ENCODE data around the gene MSMO1.

The MSMO1 gene

DNA sequence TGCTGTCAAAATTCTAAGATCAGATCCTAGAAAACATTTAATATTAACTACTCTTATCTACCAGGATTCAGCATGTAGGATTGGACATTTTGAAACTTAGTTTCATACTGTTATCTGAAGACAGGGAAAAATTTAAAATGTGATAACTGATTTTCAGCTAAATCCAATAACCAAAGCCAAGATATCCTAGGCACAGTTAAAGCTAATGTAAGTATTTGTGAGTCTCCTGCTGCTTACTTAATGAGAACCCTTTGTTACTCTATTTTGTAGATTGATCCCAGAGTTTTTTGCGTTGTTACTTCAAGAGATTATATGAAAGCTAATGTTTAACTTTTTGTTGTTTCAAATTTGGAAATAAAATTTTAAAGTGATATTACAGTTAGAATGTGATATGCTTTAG lies 53.3 kb downstream of the MSMO1 start:
- TF ChIP-seq, protein P1, sequence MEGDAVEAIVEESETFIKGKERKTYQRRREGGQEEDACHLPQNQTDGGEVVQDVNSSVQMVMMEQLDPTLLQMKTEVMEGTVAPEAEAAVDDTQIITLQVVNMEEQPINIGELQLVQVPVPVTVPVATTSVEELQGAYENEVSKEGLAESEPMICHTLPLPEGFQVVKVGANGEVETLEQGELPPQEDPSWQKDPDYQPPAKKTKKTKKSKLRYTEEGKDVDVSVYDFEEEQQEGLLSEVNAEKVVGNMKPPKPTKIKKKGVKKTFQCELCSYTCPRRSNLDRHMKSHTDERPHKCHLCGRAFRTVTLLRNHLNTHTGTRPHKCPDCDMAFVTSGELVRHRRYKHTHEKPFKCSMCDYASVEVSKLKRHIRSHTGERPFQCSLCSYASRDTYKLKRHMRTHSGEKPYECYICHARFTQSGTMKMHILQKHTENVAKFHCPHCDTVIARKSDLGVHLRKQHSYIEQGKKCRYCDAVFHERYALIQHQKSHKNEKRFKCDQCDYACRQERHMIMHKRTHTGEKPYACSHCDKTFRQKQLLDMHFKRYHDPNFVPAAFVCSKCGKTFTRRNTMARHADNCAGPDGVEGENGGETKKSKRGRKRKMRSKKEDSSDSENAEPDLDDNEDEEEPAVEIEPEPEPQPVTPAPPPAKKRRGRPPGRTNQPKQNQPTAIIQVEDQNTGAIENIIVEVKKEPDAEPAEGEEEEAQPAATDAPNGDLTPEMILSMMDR (IDR thresholded peaks at IDR 0.05; ENCODE audit: control insufficient read depth, extremely low read depth, insufficient read depth) = no peak
- H3K4me3 ChIP-seq (ENCODE audit: low read depth, low read length) = no peak overlapping the region
- no peak for DNase-seq (ENCODE audit: low read depth)

DNA sequence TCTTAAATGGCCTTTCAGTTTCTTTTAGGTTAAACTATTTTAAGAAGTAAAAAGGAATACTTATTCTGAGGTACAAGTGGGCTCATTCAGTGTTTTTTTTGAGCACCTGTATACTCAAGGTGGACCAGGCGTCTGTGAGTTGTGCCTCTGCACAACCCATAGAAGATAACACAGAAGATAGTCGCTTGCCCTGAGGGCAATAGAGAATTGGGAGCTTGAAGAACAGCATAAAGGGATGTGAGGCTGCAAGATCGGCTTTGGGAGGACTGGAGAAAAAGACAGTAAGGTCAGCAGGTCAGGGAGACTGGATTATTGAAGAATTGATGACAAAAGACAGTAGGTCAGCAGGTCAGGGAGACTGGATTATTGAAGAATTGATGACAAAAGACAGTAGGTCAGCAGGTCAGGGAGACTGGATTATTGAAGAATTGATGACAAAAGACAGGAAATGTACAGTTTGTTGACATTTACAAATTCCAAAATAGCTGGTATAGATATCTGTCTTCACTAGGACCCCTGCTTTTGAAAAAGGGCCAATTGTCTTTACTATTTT lies 54.4 kb downstream of the MSMO1 start:
- H3K4me3 ChIP-seq (ENCODE audit: low read depth, low read length) = no peak overlapping the region
- TF ChIP-seq, protein P1 (IDR thresholded peaks at IDR 0.05; ENCODE audit: control insufficient read depth, extremely low read depth, insufficient read depth) = no peak
- no peak for DNase-seq (ENCODE audit: low read depth)

DNA sequence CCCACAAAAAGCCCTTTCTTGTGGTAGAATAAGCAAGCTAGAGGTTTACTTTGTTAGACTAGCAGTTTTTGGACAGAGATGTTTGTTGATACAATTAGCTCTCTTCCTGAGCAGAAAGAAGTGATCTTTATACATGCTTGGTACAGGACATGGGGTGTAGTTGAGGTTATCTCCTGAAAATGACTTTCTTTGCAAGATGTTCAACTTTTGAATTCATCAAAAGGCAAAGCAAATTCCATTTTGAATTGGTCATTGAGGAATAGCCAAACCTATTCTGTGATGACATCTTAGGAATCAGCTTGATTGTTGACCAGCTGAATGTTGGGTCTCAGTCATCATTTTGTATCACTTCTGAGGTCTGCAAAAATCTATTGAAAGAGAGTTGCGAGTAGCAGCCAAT lies 55.2 kb downstream of the MSMO1 start:
- no peak for DNase-seq (ENCODE audit: low read depth)
- H3K4me3 ChIP-seq (ENCODE audit: low read depth, low read length) = no peak overlapping the region
- TF ChIP-seq, protein P1 (IDR thresholded peaks at IDR 0.05; ENCODE audit: control insufficient read depth, extremely low read depth, insufficient read depth) = no peak

DNA sequence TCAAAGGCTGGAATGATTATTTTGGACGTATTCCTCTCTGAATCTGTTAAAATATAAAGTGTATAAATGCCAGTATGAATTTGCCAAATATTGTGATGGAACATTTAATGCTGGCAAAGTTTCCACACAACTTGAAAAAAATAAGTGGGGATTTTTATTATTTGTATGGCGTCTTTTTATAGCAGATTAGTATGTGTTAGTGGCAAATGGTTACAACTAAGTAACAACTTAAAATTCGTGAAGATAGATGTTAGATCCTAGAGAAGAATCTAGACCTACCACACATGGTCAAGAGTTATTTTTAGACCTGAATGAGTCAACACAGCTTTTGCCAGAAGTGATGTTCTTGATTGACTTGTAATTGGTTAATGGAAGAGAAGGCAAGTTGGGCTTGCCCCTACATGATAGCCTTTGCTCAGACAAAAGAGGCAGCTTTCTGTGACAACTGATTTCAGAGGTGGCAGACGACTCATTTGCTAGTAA lies 56.2 kb downstream of the MSMO1 start:
- TF ChIP-seq, protein P1 (IDR thresholded peaks at IDR 0.05; ENCODE audit: control insufficient read depth, extremely low read depth, insufficient read depth) = no peak
- no peak overlapping the region for H3K4me3 ChIP-seq (ENCODE audit: low read depth, low read length)
- DNase-seq (ENCODE audit: low read depth) = no peak

DNA sequence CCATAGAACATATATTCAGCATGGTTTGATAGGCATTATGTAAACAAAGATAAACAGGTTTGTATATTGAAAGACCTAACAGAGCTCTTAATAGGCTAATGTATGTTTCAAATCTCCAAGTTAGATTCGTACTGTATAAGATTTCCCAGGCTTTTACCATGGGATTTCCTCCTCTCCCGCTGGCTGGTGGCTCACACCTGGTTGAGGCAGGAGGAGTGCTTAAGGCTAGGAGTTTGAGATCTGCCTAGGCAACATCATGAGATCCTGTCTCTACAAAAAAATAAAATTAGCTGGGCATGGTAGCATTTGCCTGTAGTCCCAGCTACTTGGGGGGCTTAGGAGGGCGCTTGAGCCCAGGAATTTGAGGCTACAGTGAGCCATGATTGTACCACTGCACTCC lies 56.7 kb downstream of the MSMO1 start:
- no peak for DNase-seq (ENCODE audit: low read depth)

DNA sequence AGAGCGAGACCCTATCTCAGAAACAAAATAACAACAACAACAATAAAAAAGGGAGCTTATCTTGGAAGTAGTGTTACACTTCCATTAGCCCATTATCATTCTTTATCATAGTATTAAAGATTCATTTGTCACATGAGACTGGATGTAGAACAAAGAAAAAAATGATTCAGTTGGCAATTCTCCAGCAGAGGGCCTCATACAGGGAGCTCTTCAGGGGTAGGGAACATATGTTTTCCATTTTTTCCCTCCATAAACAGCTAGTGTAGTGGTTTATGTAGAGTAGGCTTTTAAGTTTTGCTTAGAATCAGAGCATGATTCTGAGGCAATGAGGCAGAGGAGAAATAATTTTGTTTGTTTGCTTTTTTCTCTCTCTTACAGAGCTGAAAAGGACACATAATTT lies 57.1 kb downstream of the MSMO1 start:
- TF ChIP-seq, protein P1 (IDR thresholded peaks at IDR 0.05; ENCODE audit: control insufficient read depth, extremely low read depth, insufficient read depth) = no peak
- DNase-seq (ENCODE audit: low read depth) = no peak
- no peak overlapping the region for H3K4me3 ChIP-seq (ENCODE audit: low read depth, low read length)

More for the DNA sequence above, 56.7 kb downstream of the MSMO1 start:
- no peak overlapping the region for H3K4me3 ChIP-seq (ENCODE audit: low read depth, low read length)
- TF ChIP-seq, protein P1 (IDR thresholded peaks at IDR 0.05; ENCODE audit: control insufficient read depth, extremely low read depth, insufficient read depth) = no peak

DNA sequence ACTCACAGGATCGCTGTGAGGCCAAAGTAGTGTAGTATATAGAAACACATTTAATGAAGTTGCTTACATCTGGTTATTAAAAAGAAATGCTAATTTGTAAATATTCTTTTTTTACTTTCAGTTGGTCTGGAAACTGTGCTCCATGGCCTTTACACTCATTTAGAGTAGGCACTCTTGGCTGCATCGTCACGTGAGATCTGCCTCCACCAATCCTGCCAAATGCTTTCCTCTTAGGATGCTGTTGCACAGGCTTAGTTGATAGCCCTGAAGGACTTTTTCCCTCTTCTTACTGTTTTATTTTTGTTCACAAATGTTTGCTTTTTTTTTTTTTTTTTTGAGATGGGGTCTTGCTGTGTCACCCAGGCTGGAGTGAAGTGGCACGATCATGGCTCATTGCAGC lies 57.7 kb downstream of the MSMO1 start:
- TF ChIP-seq, protein P1 (IDR thresholded peaks at IDR 0.05; ENCODE audit: control insufficient read depth, extremely low read depth, insufficient read depth) = no peak
- DNase-seq (ENCODE audit: low read depth) = no peak
- no peak overlapping the region for H3K4me3 ChIP-seq (ENCODE audit: low read depth, low read length)

Measured in LNCaP clone FGC (cell line).